GM23338 (cell line): ENCODE data around the gene AFAP1L1. TPM values are rescaled to one million over a fixed set of nuclear protein-coding genes. Genes with fewer than 3 reads are reported as not detected.

ENCODE experiments used
- ATAC-seq: fragments of 200-7000 bp; cut with Tn5 transposase; 3 replicates; pipeline ENCODE4 v1.9.1; 2020
- DNase-seq: peaks from one replicate; pipeline ENCODE4 v3.0.0-alpha.2; 2015; ENCODE audit warnings: low spot score
- H2AFZ ChIP-seq: fragments of 200-600 bp; sonication (generic); 2 replicates; pipeline ENCODE4 v1.8.0; 2016; ENCODE audit warnings: antibody characterized with exemption, mild to moderate bottlenecking, moderate library complexity
- H3F3A ChIP-seq: fragments of 200-600 bp; sonication (generic); replicated peaks from 2 replicates; pipeline ENCODE4 v1.8.0; 2017; ENCODE audit warnings: antibody characterized with exemption, mixed run types, low read depth
- H3K27ac ChIP-seq: fragments of 200-600 bp; sonication (generic); 2 replicates; pipeline ENCODE4 v1.6.1; 2016; ENCODE audit warnings: low read depth
- H3K27me3 ChIP-seq: fragments of 200-600 bp; sonication (generic); 2 replicates; pipeline ENCODE4 v1.8.0; 2016; ENCODE audit warnings: mild to moderate bottlenecking, mixed run types, moderate library complexity; ENCODE audit not compliant: insufficient read depth
- H3K36me3 ChIP-seq: fragments of 200-600 bp; sonication (generic); 2 replicates; pipeline ENCODE4 v1.8.0; 2016; ENCODE audit warnings: mild to moderate bottlenecking; ENCODE audit not compliant: insufficient read depth
- H3K4me1 ChIP-seq: fragments of 200-600 bp; sonication (generic); 2 replicates; pipeline ENCODE4 v1.8.0; 2016; ENCODE audit warnings: mild to moderate bottlenecking, moderate library complexity; ENCODE audit not compliant: insufficient read depth
- H3K4me2 ChIP-seq: fragments of 200-600 bp; sonication (generic); 2 replicates; pipeline ENCODE4 v1.7.1; 2017; ENCODE audit warnings: mixed run types
- H3K4me3 ChIP-seq: fragments of 200-600 bp; sonication (generic); 2 replicates; pipeline ENCODE4 v1.6.1; 2016; ENCODE audit warnings: mixed run types
- H3K79me2 ChIP-seq: fragments of 200-600 bp; sonication (generic); replicated peaks from 2 replicates; pipeline ENCODE4 v1.8.0; 2017; ENCODE audit warnings: mild to moderate bottlenecking; ENCODE audit not compliant: insufficient read depth
- H3K9me2 ChIP-seq: fragments of 200-600 bp; sonication (generic); 2 replicates; pipeline ENCODE4 v1.8.0; 2017; ENCODE audit not compliant: insufficient read depth
- H4K20me1 ChIP-seq: fragments of 200-600 bp; sonication (generic); replicated peaks from 2 replicates; pipeline ENCODE4 v1.8.0; 2017; ENCODE audit warnings: mild to moderate bottlenecking; ENCODE audit not compliant: insufficient read depth
- H3K27ac Mint-ChIP-seq: 2 replicates; pipeline ENCODE4 v1.8.0; 2020; ENCODE audit warnings: inconsistent platforms, mild to moderate bottlenecking, moderate library complexity, mixed read lengths
- H3K27me3 Mint-ChIP-seq: 3 replicates; pipeline ENCODE4 v1.8.0; 2022; ENCODE audit warnings: low read depth, mild to moderate bottlenecking, moderate library complexity, mixed read lengths, inconsistent platforms; ENCODE audit not compliant: insufficient read depth, poor library complexity
- H3K36me3 Mint-ChIP-seq: 3 replicates; pipeline ENCODE4 v1.8.0; 2021; ENCODE audit warnings: low read depth, mild to moderate bottlenecking, inconsistent platforms, moderate library complexity, mixed read lengths
- H3K4me1 Mint-ChIP-seq: 3 replicates; pipeline ENCODE4 v1.8.0; 2020; ENCODE audit warnings: mild to moderate bottlenecking, inconsistent platforms, mixed read lengths
- H3K4me3 Mint-ChIP-seq: 3 replicates; pipeline ENCODE4 v1.8.0; 2021; ENCODE audit warnings: moderate library complexity, mild to moderate bottlenecking, inconsistent platforms, mixed read lengths
- H3K9me3 Mint-ChIP-seq: 3 replicates; pipeline ENCODE4 v1.8.0; 2020; ENCODE audit warnings: moderate library complexity, mild to moderate bottlenecking, inconsistent platforms, mixed read lengths
- CTCF ChIP-seq, 2 experiments: fragments of 200-600 bp in 1 of 2; sonication (generic) in 1 of 2; conservative IDR thresholded peaks; 2 replicates each; pipeline versions ENCODE4 v1.5.1 to v1.6.1; 2016 to 2017; ENCODE audit warnings: antibody characterized with exemption in 2 of 2, low read depth in 2 of 2, mild to moderate bottlenecking in 2 of 2, moderate library complexity in 1 of 2
- ETS1 ChIP-seq: IDR thresholded peaks from 2 replicates; pipeline ENCODE4 v1.6.1; 2016; ENCODE audit warnings: antibody characterized with exemption
- EZH2 ChIP-seq: fragments of 200-600 bp; sonication (generic); IDR thresholded peaks from one replicate; pipeline ENCODE4 v1.8.0; 2017; ENCODE audit warnings: antibody characterized with exemption, mild to moderate bottlenecking, low read depth; ENCODE audit not compliant: unreplicated experiment
- EZH2phosphoT487 ChIP-seq: fragments of 200-600 bp; sonication (generic); IDR thresholded peaks from one replicate; pipeline ENCODE4 v1.8.1; 2018; ENCODE audit warnings: antibody characterized with exemption; ENCODE audit not compliant: unreplicated experiment
- POLR2AphosphoS5 ChIP-seq: IDR thresholded peaks from 2 replicates; pipeline ENCODE4 v1.6.1; 2016; ENCODE audit warnings: antibody characterized with exemption, low read depth
- STAT1 ChIP-seq: IDR thresholded peaks from one replicate; pipeline ENCODE4 v1.6.1; 2016; ENCODE audit warnings: antibody characterized with exemption; ENCODE audit not compliant: unreplicated experiment
- ZNF114 ChIP-seq: fragments of 250-450 bp; sonication (Bioruptor Pico); IDR thresholded peaks from 2 replicates; pipeline ENCODE4 v1.5.0; 2020; ENCODE audit warnings: mild to moderate bottlenecking, moderate library complexity
- ZNF331 ChIP-seq: fragments of 250-450 bp; sonication (Bioruptor Pico); IDR thresholded peaks from 2 replicates; pipeline ENCODE4 v1.5.0; 2020; ENCODE audit warnings: low read depth, mild to moderate bottlenecking, moderate library complexity
- polyA plus RNA-seq: library from polyadenylated mRNA; unstranded; fragments of >200 nt; fragmentation: Nextera tagmentation; extraction: Ambion mirVana; gene quantifications from 2 replicates; pipeline ENCODE4 v1.2.1, GENCODE V29; 2016
- total RNA-seq: library from RNA; depleted of rRNA; stranded (reverse); fragments of >200 nt; shearing (Covaris generic); gene quantifications from 2 replicates; pipeline ENCODE4 v1.2.3, GENCODE V29; 2014

Gene AFAP1L1
- total and polyA plus RNA-seq, 2 experiments from 2014 or later = 3.2 to 5.7 TPM

GRCh38 chr5:149365418-149365817 lies 93.8 kb downstream of the AFAP1L1 start:
- H3K9me3 Mint-ChIP-seq = no peaks in the 10 kb centered on the region
- Histone ChIP-seq H2AFZ (no peak overlapping the region), H4K20me1 (no peaks in the 10 kb centered on the region), H3K4me1 (no peaks in the 10 kb centered on the region), H3K9me2 (no peaks in the 10 kb centered on the region; the same call in 1 of the 2 replicates), H3K4me2 (no peak overlapping the region), H3K4me3 (no peak overlapping the region), H3K27me3 (no peaks in the 10 kb centered on the region), H3K36me3 (no peaks in the 10 kb centered on the region), H3F3A (no peaks in the 10 kb centered on the region), H3K79me2 (no peaks in the 10 kb centered on the region), H3K27ac (no peak overlapping the region)
- DNase-seq = no peak
- no peak for ATAC-seq
- peaks cover 13% of the 10 kb centered on the region for H3K4me1 Mint-ChIP-seq
- H3K27me3 Mint-ChIP-seq = peaks cover 9% of the 10 kb centered on the region
- TF ChIP-seq EZH2 (no peak), ZNF331 (no peak), CTCF (conservative IDR thresholded peaks at IDR 0.05; ENCODE audit: low read depth in 2 of 2) (no peak), ZNF114 (CRISPR knock-in tag) (no peak), ETS1 (no peak), POLR2AphosphoS5 (no peak)
- no peak overlapping the region for H3K4me3 Mint-ChIP-seq
- peaks cover 4% of the 10 kb centered on the region; the same call in 2 of the 3 replicates for H3K36me3 Mint-ChIP-seq
- H3K27ac Mint-ChIP-seq = no peak overlapping the region

- H3K36me3 Mint-ChIP-seq = peaks cover 4% of the 10 kb centered on the region; the same call in 2 of the 3 replicates
- H3K36me3 ChIP-seq = no peaks in the 10 kb centered on the region
- peaks cover 9% of the 10 kb centered on the region for H3K27me3 Mint-ChIP-seq
- no peaks in the 10 kb centered on the region for H3K27me3 ChIP-seq
- H3F3A ChIP-seq = no peaks in the 10 kb centered on the region
- H3K4me2 ChIP-seq = no peak overlapping the region
- H3K4me3 ChIP-seq = no peak overlapping the region
- no peak overlapping the region for H3K27ac ChIP-seq
- no peaks in the 10 kb centered on the region for H3K79me2 ChIP-seq
- no peak for ATAC-seq
- no peak overlapping the region for H3K4me3 Mint-ChIP-seq
- no peaks in the 10 kb centered on the region; the same call in 1 of the 2 replicates for H3K9me2 ChIP-seq
- H4K20me1 ChIP-seq = no peaks in the 10 kb centered on the region
- no peak overlapping the region for H2AFZ ChIP-seq
- peaks cover 16% of the 10 kb centered on the region for H3K4me1 Mint-ChIP-seq
- TF ChIP-seq STAT1 = no peak
- no peak for TF ChIP-seq POLR2AphosphoS5
- TF ChIP-seq EZH2phosphoT487 = no peak
- TF ChIP-seq ZNF114 (CRISPR knock-in tag) = no peak
- DNase-seq = no peak
- peaks cover 3% of the 10 kb centered on the region; the same call in 1 of the 2 replicates for H3K4me1 ChIP-seq
- H3K27ac Mint-ChIP-seq = no peak overlapping the region
- H3K9me3 Mint-ChIP-seq = no peaks in the 10 kb centered on the region
Measured at GRCh38 chr5:149366169-149366729, 94.6 kb downstream of the AFAP1L1 start.
